GM19324 (cell line): ENCODE measurements around the gene MYOZ2.

Source experiments
- ATAC-seq: cut with Tn5 transposase; IDR thresholded peaks from one replicate; pipeline ENCODE4 v1.9.1; 2021; ENCODE audit warnings: mild to moderate bottlenecking, moderate library complexity; ENCODE audit not compliant: unreplicated experiment, low FRiP score

Gene MYOZ2

GRCh38 chr4:119190354-119190753, 54.7 kb downstream of the MYOZ2 start:
- no peak for ATAC-seq

- ATAC-seq = no peak
Measured at GRCh38 chr4:119191505-119191904, 55.9 kb downstream of the MYOZ2 start.

GRCh38 chr4:119197772-119198212, 62.2 kb downstream of the MYOZ2 start:
- ATAC-seq = no peak

- ATAC-seq = no peak
Measured at GRCh38 chr4:119204916-119205315, 69.3 kb downstream of the MYOZ2 start.

GRCh38 chr4:119205690-119206089, 70.1 kb downstream of the MYOZ2 start:
- ATAC-seq = no peak

GRCh38 chr4:119206178-119206577, 70.5 kb downstream of the MYOZ2 start:
- ATAC-seq = no peak

- ATAC-seq = no peak
Measured at GRCh38 chr4:119207051-119207450, 71.4 kb downstream of the MYOZ2 start.

- ATAC-seq = no peak
Measured at GRCh38 chr4:119209077-119209476, 73.4 kb downstream of the MYOZ2 start.

- ATAC-seq = no peak
Measured at GRCh38 chr4:119209586-119209985, 74.0 kb downstream of the MYOZ2 start.

GRCh38 chr4:119210775-119211174, 75.1 kb downstream of the MYOZ2 start:
- no peak for ATAC-seq

GRCh38 chr4:119211867-119212233, 76.2 kb downstream of the MYOZ2 start:
- no peak for ATAC-seq

- peak; percentile 99 for ATAC-seq
Measured at GRCh38 chr4:119212234-119212963, 76.8 kb downstream of the MYOZ2 start, which contains the start of gene USP53. TSS of gene USP53 (plus strand) at chr4:119212713. CDS start at chr4:119239760, 27,047 bp downstream.

GRCh38 chr4:119212964-119213606, 77.5 kb downstream of the MYOZ2 start:
- peak; percentile 61 for ATAC-seq

- no peak for ATAC-seq
Measured at GRCh38 chr4:119218093-119218492, 82.5 kb downstream of the MYOZ2 start.

- ATAC-seq = no peak
Measured at GRCh38 chr4:119221412-119221811, 85.8 kb downstream of the MYOZ2 start.

- ATAC-seq = no peak
Measured at GRCh38 chr4:119227690-119228089, 92.1 kb downstream of the MYOZ2 start.

- no peak for ATAC-seq
Measured at GRCh38 chr4:119228406-119228805, 92.8 kb downstream of the MYOZ2 start.

- no peak for ATAC-seq
Measured at GRCh38 chr4:119229908-119230687, 94.5 kb downstream of the MYOZ2 start.

GRCh38 chr4:119231491-119231890, 95.9 kb downstream of the MYOZ2 start:
- no peak for ATAC-seq

- no peak for ATAC-seq
Measured at GRCh38 chr4:119232286-119232685, 96.7 kb downstream of the MYOZ2 start.

- no peak for ATAC-seq
Measured at GRCh38 chr4:119233191-119233590, 97.6 kb downstream of the MYOZ2 start.
